ENCODE results near the gene PCDHGA1. TPM values are rescaled to one million over a fixed set of nuclear protein-coding genes. Genes with fewer than 3 reads are reported as not detected.

Gene PCDHGA1
- total and polyA plus RNA-seq, 2 of the 4 experiments (the other 2 are of a cell fraction): 0.90 to 0.92 TPM

DNA sequence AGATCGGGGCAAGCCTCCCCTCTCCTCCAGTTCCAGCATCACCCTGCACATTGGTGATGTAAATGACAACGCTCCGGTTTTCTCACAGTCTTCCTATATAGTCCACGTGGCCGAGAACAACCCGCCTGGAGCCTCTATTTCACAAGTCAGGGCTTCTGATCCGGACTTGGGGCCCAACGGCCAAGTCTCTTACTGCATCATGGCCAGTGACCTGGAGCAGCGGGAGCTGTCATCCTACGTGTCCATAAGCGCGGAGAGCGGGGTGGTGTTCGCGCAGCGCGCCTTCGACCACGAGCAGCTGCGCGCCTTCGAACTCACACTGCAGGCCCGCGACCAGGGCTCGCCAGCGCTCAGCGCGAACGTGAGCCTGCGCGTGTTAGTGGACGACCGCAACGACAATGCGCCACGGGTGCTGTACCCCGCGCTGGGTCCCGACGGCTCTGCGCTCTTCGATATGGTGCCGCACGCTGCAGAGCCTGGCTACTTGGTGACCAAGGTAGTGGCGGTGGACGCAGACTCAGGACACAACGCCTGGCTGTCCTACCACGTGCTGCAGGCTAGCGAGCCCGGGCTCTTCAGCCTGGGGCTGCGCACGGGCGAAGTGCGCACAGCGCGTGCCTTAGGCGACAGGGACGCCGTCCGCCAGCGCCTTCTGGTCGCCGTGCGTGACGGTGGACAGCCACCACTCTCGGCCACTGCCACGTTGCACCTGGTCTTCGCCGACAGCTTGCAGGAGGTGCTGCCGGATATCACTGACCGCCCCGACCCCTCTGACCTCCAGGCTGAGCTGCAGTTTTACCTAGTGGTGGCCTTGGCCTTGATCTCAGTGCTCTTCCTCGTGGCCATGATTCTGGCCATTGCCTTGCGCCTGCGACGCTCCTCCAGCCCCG, 59.1 kb downstream of the PCDHGA1 start:
- Histone ChIP-seq H2AK9ac (replicated peaks; ENCODE audit: low read depth, low read length, poor library complexity) (no peak overlapping the region), H3K9me3 (ENCODE audit: control insufficient read depth, insufficient read depth, low read length) (peaks cover 53% of the 10 kb centered on the region), H3K4me3 (ENCODE audit: insufficient read depth, low read depth, low read length) (no peak overlapping the region), H4K8ac (ENCODE audit: low read depth in 2 of 2, low read length in 2 of 2) (no peak overlapping the region), H4K91ac (ENCODE audit: insufficient read depth, low read depth, low read length) (no peak overlapping the region), H2BK20ac (ENCODE audit: low read depth, low read length) (no peak overlapping the region), H3K79me1 (ENCODE audit: low read depth in 1 of 2, low read length in 2 of 2) (peaks cover 7% of the 10 kb centered on the region in 2 experiments; a peak in 3 of 4 replicates), H2BK5ac (ENCODE audit: low read depth, low read length, poor library complexity, severe bottlenecking) (no peak overlapping the region), H2AFZ (replicated peaks; ENCODE audit: low read length, poor library complexity) (no peak overlapping the region), H3K14ac (replicated peaks; ENCODE audit: low read depth, low read length) (no peak overlapping the region), H4K5ac (ENCODE audit: low read depth, low read length) (no peak overlapping the region), H3K56ac (ENCODE audit: extremely low read depth, insufficient read depth, low read length) (no peak overlapping the region), H2BK120ac (ENCODE audit: low read depth, low read length) (no peak overlapping the region), H3K18ac (ENCODE audit: low read depth, low read length) (no peak overlapping the region), H2AK5ac (ENCODE audit: low read depth, low read length) (no peak overlapping the region), H2BK15ac (ENCODE audit: low read depth, low read length) (no peak overlapping the region), H3K4me2 (ENCODE audit: low read depth, low read length) (no peak overlapping the region), H3K4ac (ENCODE audit: low read depth, low read length) (no peak overlapping the region), H3K36me3 (ENCODE audit: control insufficient read depth, insufficient read depth, low read length) (peaks cover 20% of the 10 kb centered on the region), H3K27ac (ENCODE audit: insufficient read depth, low read length) (no peak overlapping the region), H4K20me1 (ENCODE audit: insufficient read depth, low read length) (no peaks in the 10 kb centered on the region), H3K9me1 (ENCODE audit: insufficient read depth, low read length) (no peaks in the 10 kb centered on the region), H3K23ac (ENCODE audit: low read depth, low read length) (no peak overlapping the region), H3K27me3 (ENCODE audit: control insufficient read depth, insufficient read depth, low read length) (no peaks in the 10 kb centered on the region), H3K4me1 (ENCODE audit: control insufficient read depth, insufficient read depth, low read length) (peaks cover 1% of the 10 kb centered on the region; the same call in 1 of the 2 replicates), H3K9ac (ENCODE audit: low read depth, low read length) (no peak overlapping the region)
- in situ Hi-C loops (cut with MboI; ENCODE audit: low sequenced_read_pairs): no loop called here
- dilution Hi-C loops (cut with HindIII; ENCODE audit: low sequenced_read_pairs, unreplicated experiment): no loop called here
- POLR2A ChIA-PET (ENCODE audit: unreplicated experiment): no interaction called here
- CTCF ChIA-PET: no interaction called here
- DNase-seq (no peak), ATAC-seq (ENCODE audit: low read depth) (no peak)
- intact Hi-C loops (cut with micrococcal nuclease): no loop called here
- 44% methylated on average over 60 of the region's 77 CpGs; no CpG with 5 or more reads in 1 of the 2 experiments for WGBS, 2 experiments (ENCODE audit: extremely low coverage in 2 of 2, insufficient read length in 1 of 2)
- TF ChIP-seq FOS (IDR thresholded peaks at IDR 0.05; ENCODE audit: low read depth, low read length): no peak
- TF ChIP-seq RAD21 (IDR thresholded peaks at IDR 0.05; ENCODE audit: low read length): no peak
- TF ChIP-seq RFX5 (IDR thresholded peaks at IDR 0.05; ENCODE audit: low read depth, low read length): no peak
- TF ChIP-seq, protein P1, sequence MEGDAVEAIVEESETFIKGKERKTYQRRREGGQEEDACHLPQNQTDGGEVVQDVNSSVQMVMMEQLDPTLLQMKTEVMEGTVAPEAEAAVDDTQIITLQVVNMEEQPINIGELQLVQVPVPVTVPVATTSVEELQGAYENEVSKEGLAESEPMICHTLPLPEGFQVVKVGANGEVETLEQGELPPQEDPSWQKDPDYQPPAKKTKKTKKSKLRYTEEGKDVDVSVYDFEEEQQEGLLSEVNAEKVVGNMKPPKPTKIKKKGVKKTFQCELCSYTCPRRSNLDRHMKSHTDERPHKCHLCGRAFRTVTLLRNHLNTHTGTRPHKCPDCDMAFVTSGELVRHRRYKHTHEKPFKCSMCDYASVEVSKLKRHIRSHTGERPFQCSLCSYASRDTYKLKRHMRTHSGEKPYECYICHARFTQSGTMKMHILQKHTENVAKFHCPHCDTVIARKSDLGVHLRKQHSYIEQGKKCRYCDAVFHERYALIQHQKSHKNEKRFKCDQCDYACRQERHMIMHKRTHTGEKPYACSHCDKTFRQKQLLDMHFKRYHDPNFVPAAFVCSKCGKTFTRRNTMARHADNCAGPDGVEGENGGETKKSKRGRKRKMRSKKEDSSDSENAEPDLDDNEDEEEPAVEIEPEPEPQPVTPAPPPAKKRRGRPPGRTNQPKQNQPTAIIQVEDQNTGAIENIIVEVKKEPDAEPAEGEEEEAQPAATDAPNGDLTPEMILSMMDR (conservative IDR thresholded peaks at IDR 0.05; ENCODE audit: low read depth, low read length): no peak
- no peak for TF ChIP-seq MAFK (IDR thresholded peaks at IDR 0.05; ENCODE audit: low read depth, low read length)
- TF ChIP-seq MAZ (IDR thresholded peaks at IDR 0.05; ENCODE audit: borderline replicate concordance, low read depth, low read length): no peak
- TF ChIP-seq MXI1 (IDR thresholded peaks at IDR 0.05; ENCODE audit: borderline replicate concordance, low read depth, low read length): no peak
- no peak for TF ChIP-seq CEBPB (IDR thresholded peaks at IDR 0.05; ENCODE audit: low read depth, low read length)
- TF ChIP-seq NFE2L2 (IDR thresholded peaks at IDR 0.05; ENCODE audit: low read depth, low read length): no peak
- TF ChIP-seq RCOR1 (IDR thresholded peaks at IDR 0.05; ENCODE audit: insufficient replicate concordance, low read length): no peak
- no peak for TF ChIP-seq USF2 (IDR thresholded peaks at IDR 0.05; ENCODE audit: low read depth, low read length)
- no TSS peak for BruUV-seq (replicated peaks)
